ENCODE results near the gene PTGR3. TPM values are rescaled to one million over a fixed set of nuclear protein-coding genes. Genes with fewer than 3 reads are reported as not detected.
A peak's percentile ranks its signal among the peaks of the same experiment; 100 is the strongest.

The PTGR3 gene, protein sequence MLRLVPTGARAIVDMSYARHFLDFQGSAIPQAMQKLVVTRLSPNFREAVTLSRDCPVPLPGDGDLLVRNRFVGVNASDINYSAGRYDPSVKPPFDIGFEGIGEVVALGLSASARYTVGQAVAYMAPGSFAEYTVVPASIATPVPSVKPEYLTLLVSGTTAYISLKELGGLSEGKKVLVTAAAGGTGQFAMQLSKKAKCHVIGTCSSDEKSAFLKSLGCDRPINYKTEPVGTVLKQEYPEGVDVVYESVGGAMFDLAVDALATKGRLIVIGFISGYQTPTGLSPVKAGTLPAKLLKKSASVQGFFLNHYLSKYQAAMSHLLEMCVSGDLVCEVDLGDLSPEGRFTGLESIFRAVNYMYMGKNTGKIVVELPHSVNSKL
- 10 to 100 TPM; 39.3 to 51.9 (median 48.8) TPM for polyA plus RNA-seq (ENCODE audit: insufficient read depth in 1 of 5, insufficient read length in 5 of 5, low replicate concordance in 1 of 5)
- long read RNA-seq, donor 1, full-length matches to known transcripts, result 17 of 17 reads
- long read RNA-seq, donor 1, partial matches to known transcripts, result 0 of 17 reads
- long read RNA-seq, donor 1, other reads (novel, unspliced or antisense), result 0 of 17 reads
- long read RNA-seq, donor 2, full-length matches to known transcripts, result 4 of 4 reads
- long read RNA-seq, donor 2, partial matches to known transcripts, result 0 of 4 reads
- long read RNA-seq, donor 2, other reads (novel, unspliced or antisense), result 0 of 4 reads
- long read RNA-seq, donor 3, full-length matches to known transcripts, result 9 of 9 reads
- long read RNA-seq, donor 3, partial matches to known transcripts, result 0 of 9 reads
- long read RNA-seq, donor 3, other reads (novel, unspliced or antisense), result 0 of 9 reads
- long read RNA-seq, donor 4, full-length matches to known transcripts, result 8 of 17 reads
- long read RNA-seq, donor 4, partial matches to known transcripts, result 9 of 17 reads
- long read RNA-seq, donor 4, other reads (novel, unspliced or antisense), result 0 of 17 reads
- long read RNA-seq, donor 5, full-length matches to known transcripts, result 19 of 19 reads
- long read RNA-seq, donor 5, partial matches to known transcripts, result 0 of 19 reads
- long read RNA-seq, donor 5, other reads (novel, unspliced or antisense), result 0 of 19 reads
- long read RNA-seq, donor 6, full-length matches to known transcripts, result 16 of 16 reads
- long read RNA-seq, donor 6, partial matches to known transcripts, result 0 of 16 reads
- long read RNA-seq, donor 6, other reads (novel, unspliced or antisense), result 0 of 16 reads
- long read RNA-seq, donor 7, full-length matches to known transcripts, result 8 of 8 reads
- long read RNA-seq, donor 7, partial matches to known transcripts, result 0 of 8 reads
- long read RNA-seq, donor 7, other reads (novel, unspliced or antisense), result 0 of 8 reads
- long read RNA-seq, donor 8, full-length matches to known transcripts, result 6 of 11 reads
- long read RNA-seq, donor 8, partial matches to known transcripts, result 5 of 11 reads
- long read RNA-seq, donor 8, other reads (novel, unspliced or antisense), result 0 of 11 reads

GRCh38 chr18:75209129-75209950 lies at the start of gene PTGR3:
Gene PTGR3, minus strand, starts transcription at chr18:75209139. Its CDS starts 81 bp downstream, at chr18:75209058.
- DNase-seq, result peak; percentile 85 to 87

GRCh38 chr18:75257605-75258004 lies 48.7 kb upstream of the PTGR3 start:
- DNase-seq, result no peak

GRCh38 chr18:75256376-75256775 lies 47.4 kb upstream of the PTGR3 start:
- DNase-seq, result no peak

DNA sequence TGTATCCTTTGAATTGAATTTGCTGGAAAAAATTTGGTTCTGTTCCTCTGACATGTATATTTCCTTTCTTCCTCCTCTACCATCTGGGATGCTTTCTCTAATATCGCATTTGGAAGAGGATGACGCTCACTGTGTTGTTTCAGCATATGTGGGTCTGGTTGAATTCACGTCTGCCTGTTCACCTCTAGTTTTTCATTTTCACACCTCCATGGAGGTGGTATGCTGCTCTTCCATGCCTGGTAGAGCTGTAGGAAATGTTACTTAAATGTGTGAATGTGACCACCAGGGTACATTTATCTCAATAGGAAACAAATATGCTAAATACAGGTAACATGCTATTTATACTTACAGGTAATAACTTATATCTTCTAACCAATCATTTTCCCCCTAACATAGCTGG lies 46.2 kb upstream of the PTGR3 start:
- no peak for DNase-seq

GRCh38 chr18:75253784-75254183 lies 44.8 kb upstream of the PTGR3 start:
- DNase-seq, result peak; percentile 34 to 45

DNA sequence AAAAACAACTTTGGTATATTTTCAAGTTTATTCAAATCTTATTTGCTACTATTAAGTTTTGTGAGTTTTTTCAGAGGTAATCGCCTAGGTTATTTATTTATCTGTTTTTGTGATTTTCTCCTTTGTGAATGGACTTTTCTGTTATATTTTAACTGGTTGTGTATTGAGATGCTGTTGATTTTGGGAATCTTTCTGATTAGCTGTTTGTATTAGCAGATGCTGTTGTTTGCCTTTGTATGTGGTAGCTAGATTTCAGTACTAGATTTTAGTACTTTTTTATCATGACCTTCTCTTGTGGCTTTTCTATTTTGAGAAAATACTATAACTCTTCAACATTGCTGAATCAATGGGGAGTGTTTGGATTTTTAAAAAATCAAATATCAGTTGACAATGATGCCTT lies 44.1 kb upstream of the PTGR3 start:
- DNase-seq, result no peak

DNA sequence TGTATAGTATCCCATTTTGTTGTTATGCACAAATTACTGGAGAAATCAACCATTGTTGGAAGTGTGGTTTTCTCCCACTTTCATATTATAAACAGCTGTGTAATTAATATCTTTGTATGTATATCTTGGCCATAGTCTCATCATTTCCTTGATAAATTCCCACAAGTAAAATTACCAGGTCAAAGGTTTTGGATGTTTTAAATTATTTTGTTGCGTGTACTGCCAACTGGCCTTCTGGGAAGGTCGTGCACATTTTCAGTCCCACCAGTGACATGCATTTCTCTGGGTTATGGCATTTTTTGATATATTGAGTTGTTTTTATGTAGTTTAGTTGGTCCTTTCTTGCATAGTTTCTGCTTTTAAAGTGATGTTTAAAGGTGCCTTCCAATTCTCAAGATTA lies 43.2 kb upstream of the PTGR3 start:
- no peak for DNase-seq

DNA sequence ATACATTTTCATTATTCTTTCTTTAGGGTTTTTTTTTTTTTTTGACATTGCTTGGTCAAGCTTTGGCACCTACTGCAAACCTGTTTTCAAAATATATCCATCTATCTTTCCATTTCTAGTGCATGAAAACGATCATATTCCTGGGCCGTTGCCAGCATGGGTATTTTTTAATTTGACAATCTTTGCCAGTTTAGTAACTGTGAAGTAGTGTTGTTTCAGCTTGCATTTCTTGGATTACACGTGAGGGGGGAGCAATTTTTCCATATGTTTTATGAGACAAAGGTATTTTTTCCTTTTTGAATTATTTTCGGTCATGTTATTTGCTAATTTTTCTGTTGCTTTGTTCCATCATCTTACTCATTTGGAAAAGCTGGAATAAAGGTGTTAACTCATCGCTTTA lies 42.5 kb upstream of the PTGR3 start:
- no peak for DNase-seq

DNA sequence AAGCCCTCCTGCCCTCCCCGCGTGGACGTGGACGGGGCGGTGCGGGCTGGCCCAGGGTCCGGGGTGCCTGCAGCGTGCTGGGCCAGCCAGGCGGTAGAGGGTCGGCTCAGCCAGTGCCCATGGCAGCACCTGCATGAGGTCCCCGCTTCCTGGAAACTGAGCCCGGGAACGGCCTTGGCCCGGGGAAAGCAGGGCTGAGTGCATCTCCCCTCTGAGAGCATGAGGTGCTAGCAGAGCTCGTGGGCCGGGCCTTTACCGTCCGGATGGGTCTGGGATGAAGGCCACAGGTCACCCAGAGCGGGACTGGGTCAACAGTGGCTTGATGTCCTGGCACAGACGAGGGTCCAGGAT lies 41.5 kb upstream of the PTGR3 start:
- no peak for DNase-seq

- DNase-seq, result no peak
Observed at GRCh38 chr18:75249672-75250470, 40.9 kb upstream of the PTGR3 start.

- DNase-seq, result no peak
Observed at GRCh38 chr18:75249175-75249518, 40.2 kb upstream of the PTGR3 start.

GRCh38 chr18:75248426-75249174 lies 39.7 kb upstream of the PTGR3 start:
- no peak for DNase-seq

DNA sequence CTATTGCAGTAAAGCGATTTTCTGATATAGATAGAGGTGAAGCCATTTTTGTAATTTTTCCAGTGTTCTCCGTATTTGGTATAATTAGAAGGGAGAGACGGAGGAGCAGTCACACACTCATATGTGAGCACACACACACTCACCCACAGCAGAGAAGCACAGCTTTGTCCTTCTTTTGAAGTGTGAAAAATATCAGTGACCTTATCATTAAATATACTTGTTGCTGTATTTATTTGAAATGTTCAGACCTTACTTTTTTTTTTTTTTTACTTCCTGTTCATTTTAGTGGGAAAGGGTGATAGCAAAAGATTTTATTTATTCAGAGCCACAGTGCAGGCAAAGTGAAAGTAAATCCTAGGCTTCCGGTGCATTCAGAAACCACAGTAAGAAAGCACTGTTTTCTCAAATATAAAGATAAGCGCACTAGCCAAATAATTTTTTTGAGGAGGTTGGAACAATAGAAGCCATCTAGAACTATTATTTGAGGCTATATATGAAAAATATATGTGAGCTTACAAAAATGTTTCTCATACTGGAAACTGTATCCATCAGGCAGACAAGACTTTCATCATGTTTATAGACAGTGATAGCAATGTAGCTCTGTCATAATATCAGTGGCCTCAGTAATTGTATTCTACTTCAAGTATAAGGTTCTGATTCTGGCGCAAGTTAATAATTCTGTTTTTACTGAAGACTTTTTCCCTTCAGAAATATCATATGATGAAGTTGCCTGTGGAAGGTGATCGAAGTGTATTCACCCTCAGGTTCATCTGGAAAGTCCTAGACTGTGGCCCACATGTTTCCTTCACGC lies 38.9 kb upstream of the PTGR3 start:
- DNase-seq, result peak; percentile 65 to 72

- peak; percentile 52 to 72 for DNase-seq
Observed at GRCh38 chr18:75246721-75247610, 38.0 kb upstream of the PTGR3 start.

GRCh38 chr18:75244351-75245313 lies 35.7 kb upstream of the PTGR3 start:
- no peak for DNase-seq

GRCh38 chr18:75241705-75242104 lies 32.8 kb upstream of the PTGR3 start:
- DNase-seq, result no peak
